Liver (tissue), 9 donors: Measurements from ENCODE around the gene NLGN1. TPM values are rescaled to one million over a fixed set of nuclear protein-coding genes. Genes with fewer than 3 reads are reported as not detected.

Source experiments
- DNase-seq: peaks from one replicate; pipeline ENCODE4 v3.0.0-alpha.2; 2017; ENCODE audit warnings: low spot score
- H3K27ac ChIP-seq, 2 donors: one replicate each; pipeline ENCODE4 v1.7.0; 2013; ENCODE audit warnings: inconsistent platforms in 2 of 2, low read length in 2 of 2, control low read depth in 1 of 2, low read depth in 1 of 2, mild to moderate bottlenecking in 1 of 2
- H3K27me3 ChIP-seq, 4 donors: one replicate each; pipeline versions ENCODE4 v1.6.1 to v1.7.0; 2013; ENCODE audit warnings: low read length in 3 of 4, inconsistent platforms in 1 of 4, mild to moderate bottlenecking in 1 of 4, moderate library complexity in 1 of 4; ENCODE audit not compliant: control insufficient read depth in 4 of 4, insufficient read depth in 4 of 4
- H3K36me3 ChIP-seq, 4 donors: one replicate each; pipeline versions ENCODE4 v1.6.1 to v1.7.0; 2013; ENCODE audit warnings: low read length in 3 of 4, mild to moderate bottlenecking in 3 of 4, low read depth in 1 of 4, moderate library complexity in 1 of 4; ENCODE audit not compliant: control insufficient read depth in 4 of 4, insufficient read depth in 3 of 4
- H3K4me1 ChIP-seq, 4 donors: one replicate each; pipeline versions ENCODE4 v1.6.1 to v1.7.0; 2013; ENCODE audit warnings: low read length in 3 of 4, mild to moderate bottlenecking in 3 of 4, moderate library complexity in 1 of 4; ENCODE audit not compliant: control insufficient read depth in 4 of 4, insufficient read depth in 4 of 4
- H3K4me3 ChIP-seq, 3 donors: one replicate each; pipeline versions ENCODE4 v1.6.1 to v1.7.0; 2013; ENCODE audit warnings: low read length in 3 of 3, control low read depth in 1 of 3, low read depth in 1 of 3, mild to moderate bottlenecking in 1 of 3
- H3K9ac ChIP-seq, 2 donors: one replicate each; pipeline ENCODE4 v1.7.0; 2013; ENCODE audit warnings: low read length in 2 of 2, mild to moderate bottlenecking in 2 of 2, moderate library complexity in 2 of 2, control low read depth in 1 of 2, low read depth in 1 of 2
- H3K9me3 ChIP-seq, 4 donors: one replicate each; pipeline versions ENCODE4 v1.6.1 to v1.7.0; 2013; ENCODE audit warnings: low read length in 3 of 4; ENCODE audit not compliant: control insufficient read depth in 4 of 4
- CTCF ChIP-seq: fragments of 150-350 bp; IDR thresholded peaks from 2 replicates; pipeline ENCODE4 v1.5.1; 2017; ENCODE audit warnings: improper control_type of control experiment, low read depth, low read length; ENCODE audit not compliant: missing input control
- EGR1 ChIP-seq, 2 donors: IDR thresholded peaks; 2 replicates each; pipeline ENCODE4 v1.6.1; 2016 to 2018; ENCODE audit warnings: antibody characterized with exemption in 2 of 2, low read depth in 2 of 2
- FOXA1 ChIP-seq: IDR thresholded peaks from 2 replicates; pipeline ENCODE4 v1.6.1; 2016; ENCODE audit warnings: antibody characterized with exemption
- FOXA2 ChIP-seq: IDR thresholded peaks from 2 replicates; pipeline ENCODE4 v1.6.1; 2016; ENCODE audit warnings: antibody characterized with exemption
- GABPA ChIP-seq, 2 donors: IDR thresholded peaks in 1 of 2; conservative IDR thresholded peaks in 1 of 2; 2 replicates each; pipeline ENCODE4 v1.6.1; 2016; ENCODE audit warnings: antibody characterized with exemption in 2 of 2, mild to moderate bottlenecking in 1 of 2, moderate library complexity in 1 of 2
- HNF4A ChIP-seq, 2 donors: conservative IDR thresholded peaks; 2 replicates each; pipeline ENCODE4 v1.6.1; 2016; ENCODE audit warnings: antibody characterized with exemption in 2 of 2, mild to moderate bottlenecking in 2 of 2
- HNF4G ChIP-seq: IDR thresholded peaks from 2 replicates; pipeline ENCODE4 v1.6.1; 2016; ENCODE audit warnings: antibody characterized with exemption
- JUND ChIP-seq, 2 donors: IDR thresholded peaks; 2 replicates each; pipeline ENCODE4 v1.6.1; 2016; ENCODE audit warnings: antibody characterized with exemption in 2 of 2
- MAX ChIP-seq: IDR thresholded peaks from 2 replicates; pipeline ENCODE4 v1.6.1; 2016; ENCODE audit warnings: antibody characterized with exemption
- NR2F2 ChIP-seq: IDR thresholded peaks from 2 replicates; pipeline ENCODE4 v1.6.1; 2016; ENCODE audit warnings: antibody characterized with exemption
- RAD21 ChIP-seq, 2 donors: IDR thresholded peaks; 2 replicates each; pipeline ENCODE4 v1.6.1; 2016; ENCODE audit warnings: antibody characterized with exemption in 2 of 2, mild to moderate bottlenecking in 2 of 2
- REST ChIP-seq: IDR thresholded peaks from 2 replicates; pipeline ENCODE4 v1.6.1; 2016; ENCODE audit warnings: antibody characterized with exemption, mild to moderate bottlenecking
- RXRA ChIP-seq, 2 donors: IDR thresholded peaks; 2 replicates each; pipeline ENCODE4 v1.6.1; 2017 to 2018; ENCODE audit warnings: antibody characterized with exemption in 2 of 2, mild to moderate bottlenecking in 1 of 2
- SP1 ChIP-seq: IDR thresholded peaks from 2 replicates; pipeline ENCODE4 v1.6.1; 2018; ENCODE audit warnings: antibody characterized with exemption, mild to moderate bottlenecking
- TAF1 ChIP-seq: conservative IDR thresholded peaks from 2 replicates; pipeline ENCODE4 v1.6.1; 2016; ENCODE audit warnings: antibody characterized with exemption, mild to moderate bottlenecking
- YY1 ChIP-seq: IDR thresholded peaks from 2 replicates; pipeline ENCODE4 v1.6.1; 2016; ENCODE audit warnings: antibody characterized with exemption, mild to moderate bottlenecking
- ZBTB33 ChIP-seq: IDR thresholded peaks from 2 replicates; pipeline ENCODE4 v1.6.1; 2016; ENCODE audit warnings: antibody characterized with exemption
- polyA plus RNA-seq, 2 donors: library from polyadenylated mRNA; stranded (reverse) in 1 of 2; unstranded in 1 of 2; fragments of 200-250 nt in 1 of 2; fragments of >200 nt in 1 of 2; fragmentation: Nextera tagmentation in 1 of 2; extraction: Ambion mirVana in 1 of 2; gene quantifications; one replicate each; pipeline versions ENCODE4 v1.2.1 to v1.2.3, GENCODE V29; 2013 to 2015
- total RNA-seq, 2 donors: library from RNA; depleted of rRNA; stranded (reverse); fragments of >200 nt; gene quantifications; one replicate each; pipeline ENCODE4 v1.2.3, GENCODE V29; 2014
- donor health status: healthy.
- donor health status: healthy.
- donor health status: healthy.
- donor health status: healthy.
- donor health status: healthy.

Gene NLGN1
- total and polyA plus RNA-seq, 4 donors = 0.02 to 0.67 (median 0.37) TPM; not detected in 1

GRCh38 chr3:173876476-173876875, 478.9 kb downstream of the NLGN1 start:
- H3K27me3 ChIP-seq = no peaks in the 10 kb centered on the region
- no peak overlapping the region for H3K4me3 ChIP-seq
- DNase-seq = no peak
- H3K36me3 ChIP-seq = no peaks in the 10 kb centered on the region
- H3K9ac ChIP-seq = no peak overlapping the region
- no peaks in the 10 kb centered on the region for H3K4me1 ChIP-seq
- H3K27ac ChIP-seq = no peak overlapping the region
- no peak for TF ChIP-seq ZBTB33
- no peak for TF ChIP-seq FOXA2
- no peak for TF ChIP-seq EGR1 (IDR thresholded peaks at IDR 0.05; ENCODE audit: low read depth in 2 of 2)
- TF ChIP-seq JUND (IDR thresholded peaks at IDR 0.05) = no peak
- TF ChIP-seq MAX = no peak
- TF ChIP-seq SP1 = no peak
- no peak for TF ChIP-seq YY1
- no peak for TF ChIP-seq HNF4G
- TF ChIP-seq REST = no peak
- TF ChIP-seq RAD21 (IDR thresholded peaks at IDR 0.05) = no peak
- TF ChIP-seq FOXA1 = no peak
- TF ChIP-seq HNF4A (conservative IDR thresholded peaks at IDR 0.05) = no peak
- no peak for TF ChIP-seq NR2F2
- no peak for TF ChIP-seq GABPA (IDR thresholded peaks at IDR 0.05 in 1 of 2, conservative IDR thresholded peaks at IDR 0.05 in 1 of 2)
- TF ChIP-seq TAF1 = no peak
- no peak for TF ChIP-seq CTCF
- no peaks in the 10 kb centered on the region for H3K9me3 ChIP-seq

- H3K27ac ChIP-seq = no peak overlapping the region
- H3K9ac ChIP-seq = no peak overlapping the region
- no peak for DNase-seq
- H3K4me1 ChIP-seq = no peaks in the 10 kb centered on the region
- H3K27me3 ChIP-seq = no peaks in the 10 kb centered on the region
- no peaks in the 10 kb centered on the region for H3K9me3 ChIP-seq
- H3K36me3 ChIP-seq = no peaks in the 10 kb centered on the region
- H3K4me3 ChIP-seq = no peak overlapping the region
- no peak for TF ChIP-seq ZBTB33
- TF ChIP-seq GABPA (IDR thresholded peaks at IDR 0.05 in 1 of 2, conservative IDR thresholded peaks at IDR 0.05 in 1 of 2) = no peak
- TF ChIP-seq REST = no peak
- no peak for TF ChIP-seq RXRA (IDR thresholded peaks at IDR 0.05)
- TF ChIP-seq MAX = no peak
- no peak for TF ChIP-seq HNF4G
- no peak for TF ChIP-seq HNF4A (conservative IDR thresholded peaks at IDR 0.05)
- no peak for TF ChIP-seq EGR1 (IDR thresholded peaks at IDR 0.05; ENCODE audit: low read depth in 2 of 2)
Observed at GRCh38 chr3:173887888-173888287, 490.3 kb downstream of the NLGN1 start.
